A673 (cell line): ENCODE data around the gene SELENBP1.

Experiments used
- EZH2 ChIP-seq: fragments of 200-600 bp; sonication (generic); IDR thresholded peaks from 2 replicates; pipeline ENCODE4 v1.6.1; 2017; ENCODE audit warnings: borderline replicate concordance, low read depth, mild to moderate bottlenecking, mixed read lengths, antibody characterized with exemption, low read length; ENCODE audit not compliant: poor library complexity, severe bottlenecking
- TF ChIP-seq, protein P1 (sequence below): fragments of 300-800, 200-600 bp; sonication (generic); conservative IDR thresholded peaks from 2 replicates; pipeline ENCODE4 v1.5.1; 2017; ENCODE audit warnings: low read depth, mild to moderate bottlenecking, antibody characterized with exemption, low read length, moderate library complexity, mixed read lengths

DNA sequence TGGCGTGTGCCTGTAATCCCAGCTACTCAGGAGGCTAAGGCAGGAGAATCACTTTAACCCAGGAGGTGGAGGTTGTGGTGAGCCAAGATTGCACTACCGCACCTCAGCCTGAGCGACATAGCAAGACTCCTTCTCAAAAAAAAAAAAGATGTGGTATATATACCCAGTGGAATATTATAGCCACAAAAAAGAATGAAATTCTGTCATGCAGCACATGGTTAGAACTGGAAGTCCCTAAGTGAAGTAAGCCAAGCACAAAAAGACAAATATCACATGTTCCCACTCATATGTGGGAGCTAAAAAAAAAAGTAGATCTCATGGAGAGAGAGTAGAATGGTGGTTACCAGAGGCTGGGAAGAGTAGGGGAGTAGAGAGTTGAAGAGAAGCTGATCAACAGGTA lies 45.6 kb upstream of the SELENBP1 start:
- TF ChIP-seq, protein P1, sequence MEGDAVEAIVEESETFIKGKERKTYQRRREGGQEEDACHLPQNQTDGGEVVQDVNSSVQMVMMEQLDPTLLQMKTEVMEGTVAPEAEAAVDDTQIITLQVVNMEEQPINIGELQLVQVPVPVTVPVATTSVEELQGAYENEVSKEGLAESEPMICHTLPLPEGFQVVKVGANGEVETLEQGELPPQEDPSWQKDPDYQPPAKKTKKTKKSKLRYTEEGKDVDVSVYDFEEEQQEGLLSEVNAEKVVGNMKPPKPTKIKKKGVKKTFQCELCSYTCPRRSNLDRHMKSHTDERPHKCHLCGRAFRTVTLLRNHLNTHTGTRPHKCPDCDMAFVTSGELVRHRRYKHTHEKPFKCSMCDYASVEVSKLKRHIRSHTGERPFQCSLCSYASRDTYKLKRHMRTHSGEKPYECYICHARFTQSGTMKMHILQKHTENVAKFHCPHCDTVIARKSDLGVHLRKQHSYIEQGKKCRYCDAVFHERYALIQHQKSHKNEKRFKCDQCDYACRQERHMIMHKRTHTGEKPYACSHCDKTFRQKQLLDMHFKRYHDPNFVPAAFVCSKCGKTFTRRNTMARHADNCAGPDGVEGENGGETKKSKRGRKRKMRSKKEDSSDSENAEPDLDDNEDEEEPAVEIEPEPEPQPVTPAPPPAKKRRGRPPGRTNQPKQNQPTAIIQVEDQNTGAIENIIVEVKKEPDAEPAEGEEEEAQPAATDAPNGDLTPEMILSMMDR = no peak
- TF ChIP-seq EZH2 = no peak
